ENCODE data around the gene DUSP9.

GRCh38 chrX:153622661-153623309 is 24.2 kb upstream of the DUSP9 start:
- TF ChIP-seq PATZ1 (CRISPR knock-in tag; IDR thresholded peaks at IDR 0.05; ENCODE audit: borderline replicate concordance) (no peak), ARNTL (CRISPR knock-in tag; IDR thresholded peaks at IDR 0.05; ENCODE audit: borderline replicate concordance, low read depth) (no peak), ZNF70 (CRISPR knock-in tag; IDR thresholded peaks at IDR 0.05) (no peak), ZFP3 (CRISPR knock-in tag; IDR thresholded peaks at IDR 0.05) (no peak), TCF4 (CRISPR knock-in tag; IDR thresholded peaks at IDR 0.05; ENCODE audit: borderline replicate concordance) (no peak), CSRNP3 (CRISPR knock-in tag; IDR thresholded peaks at IDR 0.05) (no peak), CREB5 (CRISPR knock-in tag; IDR thresholded peaks at IDR 0.05; ENCODE audit: low read depth) (no peak)

Measured in SK-N-SH treated with all-trans-retinoic acid at 6 μM for 48 hours (cell line).